ENCODE data around the gene PCK2. TPM values are rescaled to one million over a fixed set of nuclear protein-coding genes. Genes with fewer than 3 reads are reported as not detected.
A peak's percentile ranks its signal among the peaks of the same experiment; 100 is the strongest.

PCK2 gene
- total and polyA plus RNA-seq, 2 of the 13 experiments (the other 11 are each of a cell fraction or from before 2014, with no cell fraction given) = 129 to 272 TPM

DNA sequence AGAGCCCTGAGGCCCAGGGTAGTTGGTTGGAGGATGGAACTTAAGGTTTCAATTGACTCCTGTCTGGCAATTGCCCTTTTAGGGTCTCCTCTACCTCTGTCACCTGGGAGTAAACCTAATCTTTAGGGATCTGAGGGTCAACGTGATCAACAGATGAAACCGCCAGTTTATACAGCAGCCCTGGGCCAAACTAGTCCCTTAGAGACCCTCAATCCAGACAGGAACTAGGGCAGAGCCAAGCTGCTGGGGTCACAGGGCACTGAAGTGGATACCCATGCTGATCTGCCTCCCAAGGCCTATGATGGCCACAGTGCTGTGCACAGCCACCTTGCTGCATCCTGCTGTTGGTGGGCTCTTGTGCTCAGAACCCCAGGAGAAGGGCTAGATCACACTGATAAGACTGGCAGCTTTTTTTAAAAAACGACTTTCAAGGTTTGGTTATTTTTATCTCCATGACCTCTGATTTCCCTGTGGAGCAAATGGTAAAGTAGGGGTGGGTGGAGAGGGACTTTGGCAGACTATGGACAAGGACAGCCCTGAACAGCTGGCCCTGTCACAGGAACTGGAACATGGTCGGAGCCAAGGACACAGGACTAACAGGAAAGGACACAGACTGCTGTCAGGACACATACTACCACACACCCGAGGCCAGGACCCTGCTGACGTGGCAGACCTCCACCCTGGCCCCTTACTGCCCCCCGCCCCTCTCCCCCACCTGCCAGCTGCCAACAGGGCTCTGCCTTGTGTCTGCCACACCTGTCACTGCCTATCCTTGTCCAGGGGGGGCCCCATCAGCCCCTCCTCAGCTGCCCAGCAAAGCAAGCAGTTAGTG lies 36.8 kb downstream of the PCK2 start (continued):
- TF ChIP-seq, protein P1, sequence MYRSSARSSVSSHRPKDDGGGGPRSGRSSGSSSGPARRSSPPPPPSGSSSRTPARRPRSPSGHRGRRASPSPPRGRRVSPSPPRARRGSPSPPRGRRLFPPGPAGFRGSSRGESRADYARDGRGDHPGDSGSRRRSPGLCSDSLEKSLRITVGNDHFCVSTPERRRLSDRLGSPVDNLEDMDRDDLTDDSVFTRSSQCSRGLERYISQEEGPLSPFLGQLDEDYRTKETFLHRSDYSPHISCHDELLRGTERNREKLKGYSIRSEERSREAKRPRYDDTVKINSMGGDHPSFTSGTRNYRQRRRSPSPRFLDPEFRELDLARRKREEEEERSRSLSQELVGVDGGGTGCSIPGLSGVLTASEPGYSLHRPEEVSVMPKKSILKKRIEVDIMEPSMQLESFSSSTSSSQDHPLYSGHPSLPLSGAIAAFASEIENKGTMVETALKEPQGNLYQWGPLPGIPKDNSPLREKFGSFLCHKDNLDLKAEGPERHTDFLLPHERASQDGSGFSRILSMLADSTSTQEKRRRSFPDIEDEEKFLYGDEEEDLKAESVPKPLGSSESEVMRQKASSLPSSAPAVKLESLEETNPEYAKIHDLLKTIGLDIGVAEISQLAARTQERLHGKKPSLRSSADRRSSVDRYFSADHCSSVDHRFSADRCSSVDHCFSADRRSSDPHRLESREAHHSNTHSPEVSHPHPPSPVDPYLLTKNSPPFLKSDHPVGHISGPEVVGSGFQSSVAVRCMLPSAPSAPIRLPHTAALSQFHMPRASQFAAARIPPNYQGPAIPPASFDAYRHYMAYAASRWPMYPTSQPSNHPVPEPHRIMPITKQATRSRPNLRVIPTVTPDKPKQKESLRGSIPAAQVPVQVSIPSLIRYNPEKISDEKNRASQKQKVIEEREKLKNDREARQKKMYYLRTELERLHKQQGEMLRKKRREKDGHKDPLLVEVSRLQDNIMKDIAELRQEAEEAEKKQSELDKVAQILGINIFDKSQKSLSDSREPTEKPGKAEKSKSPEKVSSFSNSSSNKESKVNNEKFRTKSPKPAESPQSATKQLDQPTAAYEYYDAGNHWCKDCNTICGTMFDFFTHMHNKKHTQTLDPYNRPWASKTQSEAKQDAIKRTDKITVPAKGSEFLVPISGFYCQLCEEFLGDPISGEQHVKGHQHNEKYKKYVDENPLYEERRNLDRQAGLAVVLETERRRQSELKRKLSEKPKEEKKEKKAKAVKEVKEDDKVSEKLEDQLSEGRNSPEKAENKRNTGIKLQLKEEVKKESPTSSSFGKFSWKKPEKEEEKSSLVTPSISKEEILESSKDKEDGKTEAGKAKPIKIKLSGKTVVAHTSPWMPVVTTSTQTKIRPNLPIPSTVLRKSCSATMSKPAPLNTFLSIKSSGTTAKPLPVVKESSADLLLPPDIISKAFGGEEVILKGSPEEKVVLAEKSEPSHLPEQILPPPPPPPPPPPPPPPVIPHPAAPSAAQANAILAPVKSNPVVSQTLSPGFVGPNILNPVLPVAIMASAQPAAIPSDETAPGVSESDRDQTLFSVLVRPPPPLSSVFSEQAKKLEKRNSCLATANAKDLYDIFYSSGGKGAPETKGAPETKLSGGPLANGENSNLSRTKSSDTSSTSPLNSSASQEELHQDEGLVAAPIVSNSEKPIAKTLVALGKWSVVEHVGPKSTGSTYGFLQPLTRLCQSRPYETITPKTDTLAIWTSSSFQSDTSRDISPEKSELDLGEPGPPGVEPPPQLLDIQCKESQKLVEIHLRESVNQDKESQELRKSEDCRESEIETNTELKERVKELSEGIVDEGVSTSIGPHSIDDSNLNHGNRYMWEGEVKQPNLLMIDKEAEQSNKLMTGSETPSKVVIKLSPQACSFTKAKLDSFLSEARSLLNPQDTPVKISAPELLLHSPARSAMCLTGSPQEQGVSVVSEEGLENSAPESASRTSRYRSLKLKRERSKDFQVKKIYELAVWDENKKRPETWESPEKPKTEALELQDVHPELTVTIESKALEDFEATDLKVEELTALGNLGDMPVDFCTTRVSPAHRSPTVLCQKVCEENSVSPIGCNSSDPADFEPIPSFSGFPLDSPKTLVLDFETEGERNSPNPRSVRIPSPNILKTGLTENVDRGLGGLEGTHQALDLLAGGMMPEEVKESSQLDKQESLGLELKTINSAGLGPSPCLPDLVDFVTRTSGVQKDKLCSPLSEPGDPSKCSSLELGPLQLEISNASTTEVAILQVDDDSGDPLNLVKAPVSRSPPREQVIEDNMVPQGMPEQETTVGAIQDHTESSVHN (CRISPR knock-in tag; IDR thresholded peaks at IDR 0.05) = 0 out of 2 replicates have a peak, but pooled peaks have one; percentile 19
- TF ChIP-seq, protein P2, sequence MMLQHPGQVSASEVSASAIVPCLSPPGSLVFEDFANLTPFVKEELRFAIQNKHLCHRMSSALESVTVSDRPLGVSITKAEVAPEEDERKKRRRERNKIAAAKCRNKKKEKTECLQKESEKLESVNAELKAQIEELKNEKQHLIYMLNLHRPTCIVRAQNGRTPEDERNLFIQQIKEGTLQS (CRISPR knock-in tag; IDR thresholded peaks at IDR 0.05) = no peak
- TF ChIP-seq ZFP82 (CRISPR knock-in tag; IDR thresholded peaks at IDR 0.05; ENCODE audit: borderline replicate concordance) (no peak), ARNT (IDR thresholded peaks at IDR 0.05) (no peak), ZNF782 (CRISPR knock-in tag; IDR thresholded peaks at IDR 0.05; ENCODE audit: borderline replicate concordance) (no peak), SMYD3 (CRISPR knock-in tag; IDR thresholded peaks at IDR 0.05) (no peak), ZBTB7A (CRISPR knock-in tag; IDR thresholded peaks at IDR 0.05) (peak; percentile 83), SRSF9 (IDR thresholded peaks at IDR 0.05; ENCODE audit: borderline replicate concordance, insufficient read depth, low read depth, low read length, poor library complexity, severe bottlenecking) (no peak), ZNF546 (CRISPR knock-in tag; conservative IDR thresholded peaks at IDR 0.05) (0 out of 2 replicates have a peak, but pooled peaks have one; percentile 48), PHF8 (CRISPR knock-in tag; IDR thresholded peaks at IDR 0.05) (peak; percentile 17; the same call in 1 of the 2 replicates), NFATC3 (CRISPR knock-in tag; IDR thresholded peaks at IDR 0.05) (no peak), KLF15 (CRISPR knock-in tag; IDR thresholded peaks at IDR 0.05; ENCODE audit: borderline replicate concordance) (no peak), HMG20B (CRISPR knock-in tag; conservative IDR thresholded peaks at IDR 0.05) (no peak)
- TF ChIP-seq, protein P3, sequence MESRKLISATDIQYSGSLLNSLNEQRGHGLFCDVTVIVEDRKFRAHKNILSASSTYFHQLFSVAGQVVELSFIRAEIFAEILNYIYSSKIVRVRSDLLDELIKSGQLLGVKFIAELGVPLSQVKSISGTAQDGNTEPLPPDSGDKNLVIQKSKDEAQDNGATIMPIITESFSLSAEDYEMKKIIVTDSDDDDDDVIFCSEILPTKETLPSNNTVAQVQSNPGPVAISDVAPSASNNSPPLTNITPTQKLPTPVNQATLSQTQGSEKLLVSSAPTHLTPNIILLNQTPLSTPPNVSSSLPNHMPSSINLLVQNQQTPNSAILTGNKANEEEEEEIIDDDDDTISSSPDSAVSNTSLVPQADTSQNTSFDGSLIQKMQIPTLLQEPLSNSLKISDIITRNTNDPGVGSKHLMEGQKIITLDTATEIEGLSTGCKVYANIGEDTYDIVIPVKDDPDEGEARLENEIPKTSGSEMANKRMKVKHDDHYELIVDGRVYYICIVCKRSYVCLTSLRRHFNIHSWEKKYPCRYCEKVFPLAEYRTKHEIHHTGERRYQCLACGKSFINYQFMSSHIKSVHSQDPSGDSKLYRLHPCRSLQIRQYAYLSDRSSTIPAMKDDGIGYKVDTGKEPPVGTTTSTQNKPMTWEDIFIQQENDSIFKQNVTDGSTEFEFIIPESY (CRISPR knock-in tag; IDR thresholded peaks at IDR 0.05) = no peak
- TF ChIP-seq, protein P4, sequence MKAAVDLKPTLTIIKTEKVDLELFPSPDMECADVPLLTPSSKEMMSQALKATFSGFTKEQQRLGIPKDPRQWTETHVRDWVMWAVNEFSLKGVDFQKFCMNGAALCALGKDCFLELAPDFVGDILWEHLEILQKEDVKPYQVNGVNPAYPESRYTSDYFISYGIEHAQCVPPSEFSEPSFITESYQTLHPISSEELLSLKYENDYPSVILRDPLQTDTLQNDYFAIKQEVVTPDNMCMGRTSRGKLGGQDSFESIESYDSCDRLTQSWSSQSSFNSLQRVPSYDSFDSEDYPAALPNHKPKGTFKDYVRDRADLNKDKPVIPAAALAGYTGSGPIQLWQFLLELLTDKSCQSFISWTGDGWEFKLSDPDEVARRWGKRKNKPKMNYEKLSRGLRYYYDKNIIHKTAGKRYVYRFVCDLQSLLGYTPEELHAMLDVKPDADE (CRISPR knock-in tag; IDR thresholded peaks at IDR 0.05) = no peak
- TF ChIP-seq, protein P5, sequence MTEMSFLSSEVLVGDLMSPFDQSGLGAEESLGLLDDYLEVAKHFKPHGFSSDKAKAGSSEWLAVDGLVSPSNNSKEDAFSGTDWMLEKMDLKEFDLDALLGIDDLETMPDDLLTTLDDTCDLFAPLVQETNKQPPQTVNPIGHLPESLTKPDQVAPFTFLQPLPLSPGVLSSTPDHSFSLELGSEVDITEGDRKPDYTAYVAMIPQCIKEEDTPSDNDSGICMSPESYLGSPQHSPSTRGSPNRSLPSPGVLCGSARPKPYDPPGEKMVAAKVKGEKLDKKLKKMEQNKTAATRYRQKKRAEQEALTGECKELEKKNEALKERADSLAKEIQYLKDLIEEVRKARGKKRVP (CRISPR knock-in tag; IDR thresholded peaks at IDR 0.05) = no peak
